Transverse colon (tissue), 4 donors: ENCODE data around the gene CUL1. TPM values are rescaled to one million over a fixed set of nuclear protein-coding genes. Genes with fewer than 3 reads are reported as not detected.

Experiments used
- small RNA-seq, 4 donors: library from RNA; depleted of rRNA; stranded (forward); fragments of <200 nt; gene quantifications; one replicate each; pipeline ENCODE3, GENCODE V24; 2016
- total RNA-seq, 4 donors: library from RNA; depleted of rRNA; stranded (reverse); fragments of >200 nt; gene quantifications; one replicate each; pipeline ENCODE4 v1.1.0, GENCODE V29; 2016

CUL1 gene
- total RNA-seq, 4 donors from 2014 or later: 17.6 to 44.6 (median 28.8) TPM

Small RNA genes lying within 50 kb of the gene (small RNA-seq; reads per million reads assigned to genes)
- 0 reads per million in 4 donors for gene RNU7-20P

Other genes with a start within 250 kb of the CUL1 start
- not detected for gene C7orf33, start 108.1 kb upstream of the CUL1 start, total RNA-seq
- 10 to 100 TPM in 1 of 4 donors, 1 to 10 TPM in 3; 6.0 to 17.3 (median 7.2) TPM for gene EZH2, start 185.4 kb downstream of the CUL1 start, total RNA-seq